A549 (cell line): ENCODE measurements around the gene VPS37B.

Experiments
- CTCF ChIP-seq: fragments of >200 bp; sonication (Bioruptor Twin); formaldehyde crosslinking; IDR thresholded peaks from 3 replicates; pipeline ENCODE4 v1.5.1; 2016
- NFE2L2 ChIP-seq: fragments of 150-350 bp; conservative IDR thresholded peaks from 2 replicates; pipeline ENCODE4 v1.6.1; 2014; ENCODE audit warnings: low read length
- POLR2AphosphoS2 ChIP-seq: conservative IDR thresholded peaks from 2 replicates; pipeline ENCODE4 v1.6.1; 2012; ENCODE audit warnings: low read length, improper control_type of control experiment, inconsistent platforms
- RCOR1 ChIP-seq: fragments of 150-350 bp; IDR thresholded peaks from 2 replicates; pipeline ENCODE4 v1.6.1; 2014; ENCODE audit warnings: antibody characterized with exemption, low read length, low read depth
- SMC3 ChIP-seq: fragments of >200 bp; sonication (Bioruptor Twin); formaldehyde crosslinking; IDR thresholded peaks from 3 replicates; pipeline ENCODE4 v1.6.1; 2018; ENCODE audit warnings: inconsistent platforms

GRCh38 chr12:122860040-122860853 lies 35.7 kb downstream of the VPS37B start:
- TF ChIP-seq CTCF (peak; percentile 93), RCOR1 (no peak), NFE2L2 (no peak), POLR2AphosphoS2 (no peak), SMC3 (peak; percentile 95)
